Hematopoietic multipotent progenitor cell (in vitro differentiated cells): Measurements from ENCODE around the gene ZNF227. TPM values are rescaled to one million over a fixed set of nuclear protein-coding genes. Genes with fewer than 3 reads are reported as not detected.
"Not testable (repeated sequence)": the region's sequence is repeated elsewhere in the genome, so short reads cannot be mapped to it uniquely, and the experiment has no call there.

Source experiments
- DNase-seq, 3 donors: peaks; one replicate each; pipeline ENCODE4 v3.0.0-alpha.2; 2011 to 2015; ENCODE audit warnings: low read depth in 2 of 3, low spot score in 2 of 3
- total RNA-seq: library from RNA; depleted of rRNA; stranded (reverse); fragments of >200 nt; gene quantifications from one replicate; pipeline ENCODE4 v1.2.3, GENCODE V29; 2012

ZNF227 gene
- total RNA-seq, 1 donor: 11.3 TPM

DNA sequence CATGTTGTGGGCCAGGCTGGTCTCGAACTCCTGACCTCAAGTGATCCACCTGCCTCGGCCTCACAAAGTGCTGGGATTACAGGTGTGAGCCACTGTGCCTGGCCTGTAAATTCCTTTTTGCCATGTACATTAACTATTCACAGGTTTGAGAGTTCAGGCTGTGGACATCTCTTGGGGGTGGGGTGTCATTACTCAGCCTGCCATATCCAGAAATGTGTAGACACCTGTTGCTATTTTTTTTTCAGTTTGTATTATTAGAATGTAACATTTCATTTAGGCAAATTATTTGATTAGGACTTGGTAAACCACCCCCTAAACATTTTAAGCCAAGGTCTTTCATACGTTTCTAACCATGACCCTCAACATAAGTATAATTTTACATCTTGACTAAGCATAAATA is 20.5 kb downstream of the ZNF227 start:
- no peak for DNase-seq

DNA sequence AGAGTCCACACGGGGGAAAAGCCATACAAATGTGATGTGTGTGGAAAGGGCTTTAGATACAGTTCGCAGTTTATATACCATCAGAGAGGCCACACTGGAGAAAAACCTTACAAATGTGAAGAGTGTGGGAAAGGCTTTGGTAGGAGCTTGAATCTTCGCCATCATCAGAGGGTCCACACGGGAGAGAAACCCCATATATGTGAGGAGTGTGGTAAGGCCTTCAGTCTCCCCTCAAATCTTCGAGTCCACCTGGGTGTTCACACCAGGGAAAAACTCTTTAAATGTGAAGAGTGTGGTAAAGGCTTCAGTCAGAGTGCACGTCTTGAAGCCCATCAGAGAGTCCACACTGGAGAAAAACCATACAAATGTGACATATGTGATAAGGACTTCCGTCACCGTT is 24.1 kb downstream of the ZNF227 start:
- no peak for DNase-seq

DNA sequence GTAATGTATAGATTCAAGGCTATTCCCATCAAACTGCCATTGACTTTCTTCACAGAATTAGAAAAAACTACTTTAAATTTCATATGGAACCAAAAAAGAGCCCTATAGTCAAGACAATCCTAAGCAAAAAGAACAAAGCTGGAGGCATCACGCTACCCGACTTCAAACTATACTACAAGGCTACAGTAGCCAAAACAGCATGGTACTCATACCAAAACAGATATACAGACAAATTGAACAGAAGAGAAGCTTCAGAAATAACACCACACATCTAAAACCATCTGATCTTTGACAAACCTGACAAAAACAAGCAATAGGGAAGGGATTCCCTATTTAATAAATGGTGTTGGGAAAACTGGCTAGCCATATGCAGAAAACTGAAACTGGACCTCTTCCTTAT is 40.0 kb downstream of the ZNF227 start:
- DNase-seq: not testable (repeated sequence)

DNA sequence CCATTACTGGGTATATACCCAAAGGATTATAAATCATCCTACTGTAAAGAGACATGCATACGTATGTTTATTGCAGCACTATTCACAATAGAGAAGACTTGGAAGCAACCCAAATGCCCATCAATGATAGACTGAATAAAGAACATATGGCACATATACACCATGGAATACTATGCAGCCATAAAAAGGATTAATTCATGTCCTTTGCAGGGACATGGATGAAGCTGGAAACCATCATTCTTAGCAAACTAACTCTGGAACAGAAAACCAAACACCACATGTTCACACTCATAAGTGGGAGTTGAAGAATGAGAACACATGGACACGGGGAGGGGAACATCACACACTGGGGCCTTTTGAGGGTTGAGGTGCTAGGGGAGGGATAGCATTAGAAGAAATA is 41.1 kb downstream of the ZNF227 start:
- DNase-seq: not testable (repeated sequence)

DNA sequence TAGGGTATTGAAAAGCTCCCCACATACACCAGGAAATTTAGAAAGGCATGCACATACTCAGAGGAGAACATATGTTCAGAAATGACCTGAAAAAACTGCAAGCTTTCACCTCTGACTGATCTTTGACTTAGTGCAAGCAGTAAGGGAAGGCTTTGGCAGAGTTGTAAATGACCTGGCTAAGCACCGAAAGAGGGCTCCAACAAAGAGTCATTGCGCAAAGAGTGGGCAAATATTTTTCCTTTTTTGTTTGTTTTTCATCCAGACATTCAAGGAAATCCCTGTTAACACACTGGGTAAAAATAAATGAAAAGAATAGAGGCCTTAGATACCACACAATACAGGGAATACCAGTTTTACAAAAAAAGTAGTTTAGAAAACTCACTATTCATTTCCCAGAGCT is 42.2 kb downstream of the ZNF227 start:
- no peak for DNase-seq

DNA sequence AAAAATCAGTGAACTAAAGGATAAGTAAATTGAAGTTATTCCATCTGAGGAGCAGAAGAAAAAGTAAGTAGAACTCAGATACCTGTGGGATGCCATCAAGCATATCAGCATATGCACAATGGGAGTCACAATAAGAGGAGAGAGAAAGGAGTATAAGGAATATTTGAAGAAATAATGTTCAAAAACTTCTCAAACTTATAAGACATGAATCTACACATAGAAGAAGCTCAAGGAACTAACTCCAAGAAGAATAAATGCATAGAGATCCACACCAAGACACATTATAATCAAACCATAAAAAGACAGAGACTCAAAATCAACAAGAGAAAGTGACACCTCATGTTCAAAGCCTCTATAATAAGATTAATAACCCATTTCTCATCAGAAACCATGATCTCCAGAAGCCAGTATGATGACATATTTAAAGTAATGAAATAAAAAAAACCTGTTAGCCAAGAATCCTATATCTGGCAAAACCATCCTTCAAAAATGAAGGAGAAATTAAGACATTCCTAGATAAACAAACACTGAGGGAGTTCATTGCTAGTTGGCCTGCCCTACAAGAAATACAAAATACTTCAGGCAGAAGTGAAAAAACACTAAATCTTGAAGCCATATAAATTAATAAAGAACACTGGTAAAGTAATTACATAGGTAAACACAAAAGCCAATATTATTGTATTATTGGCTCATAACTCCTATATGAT is 43.5 kb downstream of the ZNF227 start:
- DNase-seq: no peak

DNA sequence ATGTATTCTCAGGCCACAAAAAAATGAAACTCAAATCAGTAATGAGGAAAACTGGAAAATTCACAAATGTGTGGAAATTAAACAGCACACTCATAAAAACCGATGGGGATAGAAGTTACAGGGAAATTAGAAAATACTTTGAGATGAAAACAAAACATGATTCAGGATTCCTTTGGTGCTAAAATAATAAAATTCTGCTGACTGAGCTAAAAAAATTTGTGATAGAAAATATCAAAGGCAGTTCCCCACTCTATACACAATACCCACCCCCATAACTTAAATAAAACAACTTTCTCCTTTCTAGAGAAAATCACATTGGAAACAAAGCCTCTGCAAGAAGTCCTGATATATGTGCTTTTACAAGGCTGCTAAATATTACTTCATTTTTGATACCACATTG is 45.8 kb downstream of the ZNF227 start:
- DNase-seq: no peak

DNA sequence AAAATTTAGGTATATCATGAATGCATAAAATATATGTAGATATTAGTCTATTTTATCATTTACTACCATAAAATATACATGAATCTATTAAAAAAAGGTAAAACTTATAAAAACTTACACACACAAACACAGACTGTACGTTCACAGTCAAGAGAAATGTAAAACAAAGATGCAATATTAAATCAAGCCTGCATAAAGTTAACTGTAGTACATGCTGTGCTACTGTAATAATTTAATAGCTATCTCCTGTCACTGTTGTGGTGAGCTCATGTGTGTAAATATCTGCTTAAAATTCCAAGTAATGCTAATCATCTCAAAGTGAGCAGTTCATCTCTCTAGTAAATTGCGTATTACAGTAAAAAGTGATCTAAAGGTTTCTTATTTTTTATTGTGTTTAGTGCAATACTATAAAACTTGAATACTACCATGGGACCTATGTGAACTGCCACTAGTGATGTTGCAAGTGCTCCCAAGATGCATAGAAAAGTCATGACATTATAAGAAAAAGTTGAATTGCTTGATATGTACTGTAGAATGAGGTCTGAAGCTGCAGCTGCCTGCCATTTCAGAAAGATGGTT is 46.6 kb downstream of the ZNF227 start:
- DNase-seq: no peak

DNA sequence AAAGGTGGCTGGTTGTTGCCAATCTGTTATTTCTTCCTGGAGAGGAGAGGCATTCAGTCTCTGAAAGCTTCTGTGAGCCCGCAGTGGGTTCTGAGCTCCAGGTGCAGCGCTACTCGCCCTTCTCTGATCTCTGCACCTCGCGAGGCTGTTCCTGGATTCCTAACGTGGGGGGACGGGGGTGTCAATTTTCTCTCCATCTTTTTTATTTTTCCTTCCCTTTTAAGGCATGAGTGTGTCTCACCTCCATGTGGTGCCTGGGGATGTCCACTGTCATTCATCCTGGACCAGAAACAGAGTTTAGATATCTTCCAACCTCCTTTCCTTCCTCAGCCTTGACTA is 48.0 kb downstream of the ZNF227 start:
- no peak for DNase-seq

DNA sequence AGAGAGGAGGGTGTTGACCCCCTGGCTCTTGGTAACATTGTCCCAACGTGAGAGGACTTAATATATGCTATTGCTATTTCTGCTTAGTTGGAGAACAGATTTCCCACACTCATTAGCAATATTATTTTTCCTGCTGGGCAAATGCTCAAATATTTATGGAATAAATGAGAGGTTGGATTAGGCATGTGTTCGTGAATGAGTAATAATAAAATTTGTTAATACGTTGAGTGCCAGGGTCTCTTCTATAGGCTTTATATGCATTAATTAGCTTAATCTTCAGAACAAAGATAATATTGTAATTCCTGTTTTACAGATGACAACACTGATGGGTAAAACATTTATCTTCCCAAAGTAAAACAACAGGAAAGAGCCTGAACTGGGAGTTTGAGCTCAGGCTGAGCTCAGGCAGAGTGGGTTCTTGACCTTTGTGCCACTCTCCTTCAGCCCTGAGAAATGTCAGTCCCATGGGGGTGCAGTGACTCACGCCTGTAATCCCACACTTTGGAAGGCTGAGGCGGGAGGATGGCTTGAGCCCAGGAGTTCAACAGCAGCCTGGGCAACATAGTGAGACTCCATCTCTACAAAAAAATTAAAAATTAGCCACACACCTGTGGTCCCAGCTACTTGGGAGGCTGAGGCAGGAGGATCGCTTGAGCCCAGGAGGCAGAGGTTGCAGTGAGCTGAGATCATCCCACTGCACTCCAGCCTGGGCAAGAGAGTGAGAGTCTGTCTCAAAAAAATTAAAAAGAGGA is 48.5 kb downstream of the ZNF227 start:
- DNase-seq: no peak

DNA sequence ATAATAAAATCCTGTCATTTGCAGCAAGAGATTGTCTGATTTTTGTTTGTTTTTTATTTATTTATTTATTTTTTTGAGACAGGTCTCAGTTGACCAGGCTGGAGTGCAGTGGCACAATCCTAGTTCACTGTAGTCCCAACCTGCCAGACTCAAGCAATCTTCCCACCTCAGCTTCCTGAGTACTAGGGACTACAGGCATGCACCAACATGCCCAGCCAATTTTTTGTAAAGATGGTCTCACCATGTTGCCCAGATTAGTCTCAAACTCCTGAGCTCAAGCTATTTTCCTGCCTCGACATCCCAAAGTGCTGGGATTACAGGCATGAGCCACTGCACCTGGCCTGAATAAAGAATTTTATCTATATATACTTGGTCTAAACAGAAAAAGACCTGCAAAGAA is 65.0 kb downstream of the ZNF227 start:
- DNase-seq: no peak

DNA sequence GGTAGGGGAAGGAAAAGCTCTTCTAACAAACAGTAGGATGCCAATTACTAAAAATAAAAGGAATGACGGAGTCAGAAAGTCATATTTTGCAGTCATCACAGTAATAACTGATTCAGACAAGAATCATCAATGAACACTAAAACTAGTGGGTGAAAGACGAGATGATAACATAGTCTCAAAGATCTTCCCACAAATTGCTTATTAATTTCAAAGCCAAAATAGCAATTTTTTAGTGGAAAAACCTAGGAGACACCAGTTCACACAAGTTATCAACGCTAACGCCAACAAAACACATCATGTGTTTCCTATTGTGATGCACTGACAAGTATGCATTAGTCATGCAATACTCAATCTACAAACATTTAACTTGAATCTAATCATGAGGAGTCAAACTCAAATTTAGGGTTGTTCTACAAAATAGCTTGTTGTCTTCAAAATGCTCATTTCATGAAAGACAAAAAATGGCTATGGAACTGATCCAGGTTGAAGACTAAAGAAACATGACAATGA is 65.9 kb downstream of the ZNF227 start:
- DNase-seq: no peak

DNA sequence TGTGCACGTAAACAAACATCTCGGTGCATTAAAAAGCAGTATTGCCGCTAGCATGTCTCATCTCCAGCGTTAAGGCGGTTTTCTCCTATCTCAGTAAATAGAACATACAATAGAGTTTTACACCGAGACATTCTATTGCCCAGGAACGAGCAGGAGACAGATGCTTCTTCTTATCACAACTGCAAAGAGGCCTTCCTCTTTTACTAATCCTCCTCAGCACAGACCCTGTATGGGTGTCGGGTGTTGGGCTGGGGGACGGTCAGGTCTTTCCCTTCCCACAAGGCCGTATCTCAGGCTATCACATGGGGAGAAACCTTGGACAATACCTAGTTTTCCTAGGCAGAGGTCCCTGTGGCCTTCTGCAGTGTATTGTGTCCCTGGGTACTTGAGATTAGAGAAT is 68.6 kb downstream of the ZNF227 start:
- no peak for DNase-seq

DNA sequence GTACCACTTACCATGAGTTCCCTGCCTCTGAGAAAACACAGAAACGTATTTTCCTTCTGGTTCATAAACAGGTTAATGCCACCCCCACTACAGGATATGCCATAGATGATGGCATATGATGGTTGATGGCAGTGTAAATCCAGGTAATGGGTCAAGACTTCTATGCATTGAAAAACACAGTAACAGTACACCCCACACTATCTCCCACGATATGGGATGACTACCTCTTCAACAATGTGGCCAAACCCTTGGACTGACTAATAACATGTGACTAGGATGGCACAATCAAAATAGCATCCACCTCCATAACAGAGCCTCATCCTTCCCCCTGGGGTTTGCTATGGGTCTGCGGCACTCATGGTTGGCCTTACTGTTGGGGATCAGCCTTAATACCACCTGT is 70.5 kb downstream of the ZNF227 start:
- no peak for DNase-seq

DNA sequence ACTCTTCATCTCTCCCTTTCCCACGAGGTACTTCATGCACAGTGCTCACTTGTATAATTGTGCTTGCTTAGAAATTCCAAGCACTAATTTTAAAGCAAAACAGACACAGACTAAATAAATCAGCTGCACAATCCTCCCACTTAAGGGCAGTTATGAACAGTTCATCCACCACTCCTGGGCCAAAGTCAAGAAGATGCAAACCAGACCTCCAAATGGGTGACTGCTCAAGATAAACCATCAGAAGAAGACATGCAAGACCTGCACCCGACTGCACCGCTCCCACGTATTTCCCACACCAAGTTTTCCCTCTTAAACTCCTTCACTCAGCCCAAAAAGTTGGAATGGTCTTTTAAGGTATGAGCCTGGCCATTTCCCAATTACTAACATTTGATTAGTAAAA is 72.6 kb downstream of the ZNF227 start:
- DNase-seq: no peak

Other genes with a start within 250 kb of the ZNF227 start
- gene ZNF155, start 228.3 kb upstream of the ZNF227 start, total RNA-seq: 2.2 TPM
- gene ZNF230, start 209.6 kb upstream of the ZNF227 start, total RNA-seq: 2.4 TPM
- 2.7 TPM for gene ZNF222, start 187.2 kb upstream of the ZNF227 start, total RNA-seq
- gene ZNF223, start 160.5 kb upstream of the ZNF227 start, total RNA-seq: 3.0 TPM
- 1.3 TPM for gene ZNF284, start 140.4 kb upstream of the ZNF227 start, total RNA-seq
- gene ZNF224, start 118.2 kb upstream of the ZNF227 start, total RNA-seq: 16.7 TPM
- 1.9 TPM for gene ZNF225, start 99.1 kb upstream of the ZNF227 start, total RNA-seq
- 4.6 TPM for gene ZNF234, start 71.0 kb upstream of the ZNF227 start, total RNA-seq
- gene ZNF226, start 47.4 kb upstream of the ZNF227 start, total RNA-seq: 8.1 TPM
- gene ZNF233, start 47.4 kb downstream of the ZNF227 start, total RNA-seq: 1.3 TPM
- gene ZNF235, start 92.5 kb downstream of the ZNF227 start, total RNA-seq: 4.3 TPM
- 1.1 TPM for gene ZNF112, start 144.1 kb downstream of the ZNF227 start, total RNA-seq
- gene ZNF285, start 189.1 kb downstream of the ZNF227 start, total RNA-seq: 2.4 TPM
- gene ZNF229, start 235.9 kb downstream of the ZNF227 start, total RNA-seq: 4.0 TPM